HL-60 (cell line): ENCODE data around the gene CASQ2.

ENCODE experiments used
- DNase-seq, 2 experiments: peaks; one replicate each; pipeline ENCODE4 v3.0.0-alpha.2; 2010 to 2020; ENCODE audit warnings: low read depth in 1 of 2, low spot score in 1 of 2
- H3K27ac ChIP-seq: fragments of 250-450 bp; sonication (Bioruptor Pico); replicated peaks from 2 replicates; pipeline ENCODE4 v1.5.1; 2020; ENCODE audit warnings: mild to moderate bottlenecking, moderate library complexity
- H3K27me3 ChIP-seq: fragments of 250-450 bp; sonication (Bioruptor Pico); 2 replicates; pipeline ENCODE4 v1.5.1; 2021; ENCODE audit warnings: mild to moderate bottlenecking, moderate library complexity; ENCODE audit not compliant: insufficient read depth, poor library complexity, severe bottlenecking
- H3K4me3 ChIP-seq: replicated peaks from 2 replicates; pipeline ENCODE4 v1.5.1; 2011; ENCODE audit warnings: mild to moderate bottlenecking, control low read depth, low read length; ENCODE audit not compliant: insufficient read depth
- GABPA ChIP-seq: IDR thresholded peaks from 2 replicates; pipeline ENCODE4 v1.6.1; 2012; ENCODE audit warnings: low read depth
- POLR2AphosphoS5 ChIP-seq: IDR thresholded peaks from 2 replicates; pipeline ENCODE4 v1.6.1; 2012; ENCODE audit warnings: low read depth
- SPI1 ChIP-seq: IDR thresholded peaks from 2 replicates; pipeline ENCODE4 v1.6.1; 2012; ENCODE audit warnings: low read depth, mild to moderate bottlenecking, borderline replicate concordance
- TF ChIP-seq, protein P1 (sequence below): IDR thresholded peaks from one replicate; pipeline ENCODE4 v1.5.1; 2011; ENCODE audit warnings: low read length, control low read depth, inconsistent platforms; ENCODE audit not compliant: insufficient read depth
- TF ChIP-seq, protein P2 (sequence below): IDR thresholded peaks from 2 replicates; pipeline ENCODE4 v1.6.1; 2012; ENCODE audit warnings: low read depth; ENCODE audit not compliant: insufficient replicate concordance

Gene CASQ2

DNA sequence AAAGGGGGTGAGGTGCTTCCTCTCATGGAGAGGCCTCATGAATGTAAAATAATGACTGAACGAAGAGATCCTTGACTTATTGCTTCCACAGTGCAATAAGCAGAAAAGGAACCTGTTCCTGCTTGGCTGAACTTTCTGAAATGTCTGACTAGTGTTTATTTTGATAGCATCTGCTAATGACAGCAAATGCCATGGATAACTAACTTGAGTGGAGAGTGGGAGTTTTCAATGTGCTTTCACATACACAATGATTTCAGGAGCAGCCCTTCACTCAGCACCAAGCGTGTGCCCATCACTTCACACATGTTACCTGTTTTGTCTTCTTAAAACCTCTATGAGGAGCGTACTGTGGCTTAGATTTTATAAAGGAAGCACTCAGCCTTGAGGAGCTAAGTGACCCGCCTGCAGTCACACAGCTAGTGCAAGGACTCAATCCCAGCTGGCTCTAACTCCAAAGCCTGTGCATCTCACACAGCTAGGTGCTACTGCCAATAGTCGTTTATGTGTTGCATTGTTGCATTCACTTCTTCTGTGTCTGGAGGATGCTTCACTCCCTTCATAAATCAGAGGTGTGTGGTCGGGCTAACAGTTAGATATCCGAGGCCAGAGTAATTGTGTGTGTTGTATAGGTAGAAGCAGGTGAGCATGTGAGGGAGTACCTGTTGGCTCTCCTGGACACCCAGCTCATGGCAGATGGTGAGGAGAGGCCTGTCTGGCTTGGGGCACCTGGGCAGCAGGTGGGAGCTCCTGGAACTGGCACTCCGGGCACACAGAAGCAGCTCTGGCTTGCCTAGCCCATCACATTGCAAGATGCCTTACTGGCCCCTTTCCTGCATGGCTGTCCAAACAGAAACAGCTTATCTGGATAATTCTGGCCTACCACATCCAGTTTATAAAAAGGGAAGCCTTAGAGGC is 12.8 kb downstream of the CASQ2 start:
- Histone ChIP-seq H3K27me3 (no peaks in the 10 kb centered on the region), H3K27ac (no peak overlapping the region), H3K4me3 (no peak overlapping the region)
- no peak for DNase-seq
- TF ChIP-seq SPI1 (no peak), GABPA (no peak), POLR2AphosphoS5 (no peak)
- TF ChIP-seq, protein P1, sequence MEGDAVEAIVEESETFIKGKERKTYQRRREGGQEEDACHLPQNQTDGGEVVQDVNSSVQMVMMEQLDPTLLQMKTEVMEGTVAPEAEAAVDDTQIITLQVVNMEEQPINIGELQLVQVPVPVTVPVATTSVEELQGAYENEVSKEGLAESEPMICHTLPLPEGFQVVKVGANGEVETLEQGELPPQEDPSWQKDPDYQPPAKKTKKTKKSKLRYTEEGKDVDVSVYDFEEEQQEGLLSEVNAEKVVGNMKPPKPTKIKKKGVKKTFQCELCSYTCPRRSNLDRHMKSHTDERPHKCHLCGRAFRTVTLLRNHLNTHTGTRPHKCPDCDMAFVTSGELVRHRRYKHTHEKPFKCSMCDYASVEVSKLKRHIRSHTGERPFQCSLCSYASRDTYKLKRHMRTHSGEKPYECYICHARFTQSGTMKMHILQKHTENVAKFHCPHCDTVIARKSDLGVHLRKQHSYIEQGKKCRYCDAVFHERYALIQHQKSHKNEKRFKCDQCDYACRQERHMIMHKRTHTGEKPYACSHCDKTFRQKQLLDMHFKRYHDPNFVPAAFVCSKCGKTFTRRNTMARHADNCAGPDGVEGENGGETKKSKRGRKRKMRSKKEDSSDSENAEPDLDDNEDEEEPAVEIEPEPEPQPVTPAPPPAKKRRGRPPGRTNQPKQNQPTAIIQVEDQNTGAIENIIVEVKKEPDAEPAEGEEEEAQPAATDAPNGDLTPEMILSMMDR: no peak
- TF ChIP-seq, protein P2, sequence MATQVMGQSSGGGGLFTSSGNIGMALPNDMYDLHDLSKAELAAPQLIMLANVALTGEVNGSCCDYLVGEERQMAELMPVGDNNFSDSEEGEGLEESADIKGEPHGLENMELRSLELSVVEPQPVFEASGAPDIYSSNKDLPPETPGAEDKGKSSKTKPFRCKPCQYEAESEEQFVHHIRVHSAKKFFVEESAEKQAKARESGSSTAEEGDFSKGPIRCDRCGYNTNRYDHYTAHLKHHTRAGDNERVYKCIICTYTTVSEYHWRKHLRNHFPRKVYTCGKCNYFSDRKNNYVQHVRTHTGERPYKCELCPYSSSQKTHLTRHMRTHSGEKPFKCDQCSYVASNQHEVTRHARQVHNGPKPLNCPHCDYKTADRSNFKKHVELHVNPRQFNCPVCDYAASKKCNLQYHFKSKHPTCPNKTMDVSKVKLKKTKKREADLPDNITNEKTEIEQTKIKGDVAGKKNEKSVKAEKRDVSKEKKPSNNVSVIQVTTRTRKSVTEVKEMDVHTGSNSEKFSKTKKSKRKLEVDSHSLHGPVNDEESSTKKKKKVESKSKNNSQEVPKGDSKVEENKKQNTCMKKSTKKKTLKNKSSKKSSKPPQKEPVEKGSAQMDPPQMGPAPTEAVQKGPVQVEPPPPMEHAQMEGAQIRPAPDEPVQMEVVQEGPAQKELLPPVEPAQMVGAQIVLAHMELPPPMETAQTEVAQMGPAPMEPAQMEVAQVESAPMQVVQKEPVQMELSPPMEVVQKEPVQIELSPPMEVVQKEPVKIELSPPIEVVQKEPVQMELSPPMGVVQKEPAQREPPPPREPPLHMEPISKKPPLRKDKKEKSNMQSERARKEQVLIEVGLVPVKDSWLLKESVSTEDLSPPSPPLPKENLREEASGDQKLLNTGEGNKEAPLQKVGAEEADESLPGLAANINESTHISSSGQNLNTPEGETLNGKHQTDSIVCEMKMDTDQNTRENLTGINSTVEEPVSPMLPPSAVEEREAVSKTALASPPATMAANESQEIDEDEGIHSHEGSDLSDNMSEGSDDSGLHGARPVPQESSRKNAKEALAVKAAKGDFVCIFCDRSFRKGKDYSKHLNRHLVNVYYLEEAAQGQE: no peak

DNA sequence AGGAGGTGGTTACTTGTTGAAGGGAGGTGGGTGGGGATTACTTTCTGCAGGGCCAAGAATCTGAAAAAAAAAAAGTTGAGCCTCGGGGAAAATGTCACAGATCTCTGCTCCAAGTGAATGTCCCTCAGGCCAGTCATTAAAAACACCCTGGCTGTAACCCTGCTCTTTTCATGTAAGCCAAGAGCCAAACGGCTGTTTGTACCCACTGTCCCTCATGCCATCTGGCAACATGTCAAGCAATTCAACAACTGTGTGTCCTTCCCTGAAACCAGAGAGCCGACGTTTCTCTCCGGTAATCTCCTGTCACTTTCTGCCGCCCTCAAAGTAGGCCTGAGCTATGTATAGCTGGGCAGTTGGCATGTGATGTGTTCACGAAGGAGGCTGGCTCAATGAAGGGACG is 14.7 kb downstream of the CASQ2 start:
- H3K27me3 ChIP-seq: no peaks in the 10 kb centered on the region
- no peak overlapping the region for H3K27ac ChIP-seq
- no peak for TF ChIP-seq POLR2AphosphoS5
- TF ChIP-seq, protein P1: no peak
- TF ChIP-seq GABPA: no peak
- TF ChIP-seq SPI1: no peak
- TF ChIP-seq, protein P2: no peak
- no peak overlapping the region for H3K4me3 ChIP-seq
- DNase-seq: no peak

DNA sequence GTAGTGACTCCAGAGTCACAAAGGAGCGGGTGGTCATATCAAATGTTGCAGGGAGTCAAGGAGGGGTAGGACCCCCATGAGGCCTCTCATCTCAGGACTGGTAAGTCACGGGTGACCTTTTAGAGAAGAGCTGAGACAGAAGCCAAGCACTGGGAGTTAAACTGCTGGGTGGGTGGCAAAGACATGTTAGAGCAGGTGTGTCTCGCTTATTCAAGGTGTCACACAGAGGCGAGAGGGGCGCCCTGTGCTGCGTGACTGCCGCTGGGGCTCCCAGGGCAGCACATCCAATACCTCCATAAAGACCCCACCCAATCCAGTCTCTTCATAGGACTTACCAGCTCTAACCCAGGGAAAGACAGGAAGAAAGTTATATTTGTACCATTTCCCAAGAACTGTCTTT is 15.2 kb downstream of the CASQ2 start:
- H3K4me3 ChIP-seq: no peak overlapping the region
- no peak for DNase-seq
- H3K27me3 ChIP-seq: no peaks in the 10 kb centered on the region
- H3K27ac ChIP-seq: no peak overlapping the region
- TF ChIP-seq, protein P2: no peak
- TF ChIP-seq POLR2AphosphoS5 (no peak), GABPA (no peak), SPI1 (no peak)
- TF ChIP-seq, protein P1: no peak
